GM19452 (cell line): ENCODE results near the gene RGS7.
"Not testable (repeated sequence)": the region's sequence is repeated elsewhere in the genome, so short reads cannot be mapped to it uniquely, and the experiment has no call there.

Source experiments
- ATAC-seq: cut with Tn5 transposase; IDR thresholded peaks from one replicate; pipeline ENCODE4 v1.9.1; 2021; ENCODE audit not compliant: unreplicated experiment

The RGS7 gene

DNA sequence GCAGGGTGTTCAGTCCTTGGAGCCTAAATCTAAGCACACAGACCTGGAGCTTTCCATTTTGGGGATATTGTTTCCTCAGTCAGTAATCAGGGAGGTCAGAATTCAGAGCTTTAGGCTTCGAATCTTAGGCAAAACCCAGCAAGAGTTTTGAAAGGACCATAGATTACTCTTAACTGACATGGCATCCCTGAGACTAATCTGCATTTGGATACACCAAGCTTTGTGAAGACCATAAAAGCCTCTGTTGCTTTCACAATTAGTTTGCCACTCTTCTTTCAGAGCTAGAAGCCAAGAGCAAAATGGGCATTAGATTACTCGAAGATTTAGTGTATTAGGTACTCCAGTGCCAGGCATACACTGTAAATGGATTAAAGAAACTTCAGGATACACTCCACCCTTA is 613.3 kb downstream of the RGS7 start:
- ATAC-seq, result no peak

DNA sequence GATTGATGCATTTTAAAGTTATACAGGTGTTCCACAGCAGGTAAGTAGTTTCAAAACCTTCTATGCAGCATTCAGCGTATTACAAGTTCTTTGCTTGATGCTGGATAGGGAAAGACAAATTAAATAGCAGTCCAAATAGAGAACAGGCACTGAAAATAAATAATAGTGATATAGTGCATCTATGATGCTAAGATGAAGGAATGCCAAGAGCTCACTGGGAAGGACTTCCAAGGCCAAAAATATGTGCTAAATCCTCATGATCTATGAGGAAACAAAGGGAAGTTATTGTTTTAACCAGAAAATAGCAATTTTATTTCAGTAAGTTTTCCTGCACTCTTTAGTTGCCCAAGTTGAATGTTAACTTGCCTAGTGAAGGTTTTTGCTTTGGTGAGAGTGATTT is 617.3 kb downstream of the RGS7 start:
- ATAC-seq, result no peak

DNA sequence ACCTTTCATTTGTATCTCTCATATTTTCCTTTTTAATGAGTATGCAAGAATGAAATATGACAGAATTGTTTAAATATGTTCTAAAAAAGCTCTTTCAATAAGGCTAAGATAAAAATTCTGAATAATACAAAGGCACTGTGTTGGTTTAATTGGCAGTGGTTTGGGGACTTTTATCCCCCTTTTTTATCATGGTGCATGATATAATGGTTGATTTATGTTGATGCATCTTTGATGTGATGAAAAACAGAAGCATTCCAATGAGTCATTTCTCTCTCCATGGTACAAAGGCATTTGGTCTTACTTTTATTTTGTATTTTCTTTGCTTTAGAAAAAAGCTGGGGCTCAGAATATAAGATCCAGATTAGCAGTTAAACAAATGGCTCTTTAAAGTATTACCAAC is 617.9 kb downstream of the RGS7 start:
- no peak for ATAC-seq

DNA sequence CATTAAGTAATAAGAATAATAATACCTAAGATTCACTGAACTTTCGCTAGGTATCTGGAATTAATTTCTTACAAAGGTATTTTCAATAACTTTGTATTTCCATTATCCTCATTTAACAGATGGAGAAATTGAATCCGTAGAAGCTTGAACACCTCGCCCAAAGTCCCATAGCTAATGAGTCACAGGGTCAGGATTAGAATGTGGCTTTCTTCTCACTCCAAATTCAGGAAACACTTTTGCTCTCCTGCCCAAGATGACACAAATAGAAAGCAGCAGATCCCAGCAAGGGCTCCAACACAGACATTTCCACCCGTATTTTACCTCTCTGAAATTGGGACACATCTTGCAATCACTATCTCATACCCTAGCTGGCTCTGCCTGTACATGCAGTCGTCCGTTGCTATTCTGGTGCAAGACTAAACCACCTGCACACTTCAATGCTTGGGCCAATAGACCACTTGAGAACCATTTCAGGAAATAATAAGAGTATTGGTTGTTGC is 619.2 kb downstream of the RGS7 start:
- ATAC-seq, result no peak

DNA sequence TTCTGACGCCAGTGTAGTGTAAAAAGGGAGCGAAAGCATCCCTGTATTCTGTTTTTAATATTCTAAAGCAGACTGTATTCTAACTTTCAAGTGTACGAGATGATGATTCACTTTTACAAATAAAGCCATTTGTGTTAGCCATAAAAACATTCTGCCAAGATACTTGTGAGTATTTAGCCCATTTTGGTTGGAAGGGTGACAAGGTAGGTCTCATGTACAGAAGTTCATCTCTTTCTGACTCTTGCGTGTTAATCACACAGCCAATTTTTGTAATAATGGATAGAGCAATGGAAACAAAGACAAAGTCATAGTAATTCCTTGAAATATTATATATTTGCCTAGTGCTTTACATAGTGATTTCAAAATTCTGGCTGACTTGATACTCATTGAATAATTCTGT is 619.7 kb downstream of the RGS7 start:
- no peak for ATAC-seq

DNA sequence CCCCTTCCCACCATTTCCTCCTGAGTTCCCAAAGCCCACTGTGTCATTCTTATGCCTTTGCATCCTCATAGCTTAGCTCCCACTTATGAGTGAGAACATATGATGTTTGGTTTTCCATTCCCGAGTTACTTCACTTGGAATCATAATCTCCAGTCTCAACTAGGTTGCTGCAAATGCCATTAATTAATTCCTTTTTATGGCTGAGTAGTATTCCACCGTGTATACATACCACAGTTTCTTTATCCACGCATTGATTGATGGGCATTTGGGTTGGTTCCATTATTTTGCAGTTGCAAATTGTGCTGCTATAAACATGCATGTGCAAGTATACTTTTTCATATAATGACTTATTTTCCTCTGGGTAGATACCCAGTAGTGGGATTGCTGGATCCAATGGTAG is 622.3 kb downstream of the RGS7 start:
- not testable (repeated sequence) for ATAC-seq

DNA sequence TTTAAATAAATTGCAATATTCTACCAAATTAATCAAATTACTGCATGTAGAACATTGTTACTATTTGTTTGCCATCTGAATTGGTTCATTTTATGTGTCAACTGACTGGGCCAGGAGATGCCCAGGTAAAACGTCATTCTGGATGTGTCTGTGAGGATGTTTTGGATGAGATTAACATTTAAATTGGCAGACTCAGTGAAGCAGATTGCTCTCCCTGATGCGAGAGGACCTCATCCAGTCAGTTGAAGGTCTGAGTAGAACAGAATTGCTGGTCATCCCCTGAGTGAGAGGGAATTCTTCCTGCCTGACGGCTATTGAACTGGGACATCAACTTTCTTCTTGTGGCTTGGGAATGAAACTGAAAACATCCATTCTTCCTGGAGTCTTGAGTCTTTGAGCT is 623.0 kb downstream of the RGS7 start:
- ATAC-seq, result no peak

DNA sequence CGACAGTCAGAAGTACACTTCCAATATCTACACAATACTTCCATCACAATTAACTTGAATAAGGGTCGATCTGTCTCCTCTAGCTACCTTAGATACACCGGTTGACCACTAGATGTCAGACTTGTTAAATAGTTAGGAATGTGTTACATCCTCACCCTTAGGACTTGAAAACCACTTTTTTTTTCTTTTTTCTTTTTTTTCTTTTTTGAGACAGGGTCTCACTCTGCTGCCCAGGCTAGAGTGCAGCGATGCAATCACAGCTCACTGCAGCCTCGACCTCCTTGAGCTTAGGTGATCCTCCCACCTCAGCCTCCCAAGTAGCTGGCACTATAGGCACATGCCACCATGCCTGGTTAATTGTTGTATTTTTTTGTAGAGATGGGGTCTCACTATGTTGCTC is 624.6 kb downstream of the RGS7 start:
- peak; percentile 75 for ATAC-seq
